Measurements from ENCODE around the gene SSR3.
"Not testable (repeated sequence)": the region's sequence is repeated elsewhere in the genome, so short reads cannot be mapped to it uniquely, and the experiment has no call there.

SSR3 gene

DNA sequence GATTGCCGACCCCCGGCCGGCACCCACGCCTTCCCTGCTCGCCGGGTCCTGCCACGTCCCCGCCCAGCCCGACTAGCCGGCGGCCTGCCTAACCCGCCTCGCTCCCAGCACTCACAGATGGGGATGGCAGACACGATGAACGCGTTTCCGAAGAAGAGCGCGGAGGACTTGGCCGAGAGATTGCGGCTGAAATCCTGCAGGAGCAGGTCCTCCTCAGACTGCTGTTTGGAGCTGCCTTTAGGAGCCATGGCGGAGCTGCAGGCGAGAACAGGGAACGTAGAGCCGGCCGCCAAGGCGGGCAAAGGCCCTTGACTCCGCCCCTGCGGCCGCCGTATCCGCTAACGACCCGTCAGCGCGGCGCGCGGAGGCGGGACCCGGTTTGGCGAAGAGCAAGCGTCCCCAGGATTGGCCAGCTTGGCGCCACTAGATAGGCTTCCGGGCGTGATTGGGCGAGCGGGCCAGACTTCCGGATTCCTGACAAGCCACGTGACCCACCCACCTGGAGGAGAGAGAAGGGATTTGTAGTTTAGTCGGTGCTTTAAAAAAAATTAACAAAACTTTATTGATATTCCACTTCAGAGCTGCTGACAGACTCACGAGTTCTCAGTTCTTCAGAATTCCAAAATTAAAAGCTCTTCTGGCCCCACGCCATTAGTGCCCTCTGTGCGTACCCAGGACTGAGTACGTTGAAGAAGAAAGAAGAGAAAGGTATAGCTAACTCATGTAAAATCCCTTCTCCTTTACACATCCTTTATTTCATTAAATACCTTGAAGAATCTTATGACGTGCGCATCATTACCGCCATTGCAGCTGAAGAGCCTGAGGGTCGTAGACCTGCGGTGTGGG is at the start of gene SSR3:
Gene SSR3, minus strand, starts transcription at position 276 of the 846 bp plus-strand sequence. Its CDS starts 28 bp downstream, at position 248.
- DNase-seq: peak; percentile 100

DNA sequence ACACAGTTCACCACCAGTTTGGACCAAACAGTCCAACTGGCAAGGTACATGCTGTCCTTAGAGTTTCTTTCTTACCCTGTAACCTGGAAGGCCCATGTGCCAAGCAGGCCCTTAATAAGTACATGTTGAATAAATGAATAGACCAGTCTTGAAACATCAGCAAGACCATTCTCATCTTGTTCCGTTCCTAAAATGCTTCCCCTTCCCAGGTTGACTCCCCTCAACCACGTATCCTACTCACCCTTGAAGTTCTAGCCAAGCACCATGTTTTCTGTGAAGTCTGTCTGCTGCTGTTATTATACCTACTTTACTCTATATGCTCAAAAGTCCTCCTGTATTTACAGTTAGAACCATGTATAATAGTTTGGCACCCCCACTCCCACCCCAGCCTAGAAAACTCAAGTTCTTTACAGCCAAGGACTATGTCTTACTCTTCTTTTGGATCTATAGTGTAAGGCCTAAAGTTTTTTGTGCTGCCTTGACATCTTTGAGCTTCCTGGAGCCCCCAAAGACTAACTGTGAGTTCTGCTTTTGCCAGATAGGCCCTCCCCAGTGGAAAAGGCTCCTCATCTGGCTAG is 49.2 kb upstream of the SSR3 start:
- DNase-seq: no peak

DNA sequence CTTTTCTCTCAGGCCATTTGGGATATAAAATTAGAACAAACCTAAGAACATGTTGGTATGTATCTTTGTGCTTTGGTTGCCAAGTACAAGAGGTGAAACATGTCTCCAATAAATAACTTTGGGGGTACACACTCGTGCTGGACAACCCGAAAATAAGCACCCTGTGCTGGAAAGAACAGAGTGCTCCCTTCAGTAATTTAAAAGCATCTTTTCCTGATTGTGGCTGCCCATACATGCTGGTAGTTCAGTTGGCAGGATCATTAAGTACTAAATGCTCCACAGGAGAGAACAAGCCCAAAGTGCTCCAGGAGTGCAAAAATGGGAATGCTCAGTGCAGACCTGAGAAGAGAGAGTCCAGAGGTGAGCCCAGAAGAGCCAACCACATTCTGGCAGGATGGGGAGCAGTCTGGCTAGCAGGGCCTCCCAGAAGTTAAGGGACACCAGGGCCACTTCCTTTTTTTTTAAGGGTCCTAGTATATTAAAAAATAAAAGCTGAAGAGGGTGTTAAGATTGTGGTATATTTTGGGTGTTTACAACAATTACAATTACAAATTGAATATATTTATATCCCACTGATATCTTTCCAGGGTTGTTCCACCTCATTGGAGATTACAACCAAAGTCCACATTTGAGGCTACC is 48.6 kb upstream of the SSR3 start:
- DNase-seq: no peak

DNA sequence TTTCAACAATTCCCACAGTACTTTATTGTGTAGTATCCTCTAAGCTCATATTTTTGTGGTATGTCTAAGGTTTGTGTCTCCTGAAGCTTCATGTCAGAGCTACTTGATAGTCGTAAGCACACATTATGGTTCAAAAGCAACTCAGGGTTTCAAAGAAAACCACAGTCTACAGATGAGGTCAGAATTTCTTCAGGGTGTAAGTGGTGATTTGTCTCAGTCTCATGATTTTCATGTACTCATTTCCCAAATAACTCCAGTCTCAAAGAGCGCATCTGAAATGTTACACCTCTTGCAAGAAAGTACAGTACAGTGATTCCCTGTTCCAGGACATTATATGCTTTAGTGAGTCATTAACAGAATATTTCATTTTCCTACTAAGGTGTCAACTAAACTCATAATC is 47.5 kb upstream of the SSR3 start:
- no peak for DNase-seq

DNA sequence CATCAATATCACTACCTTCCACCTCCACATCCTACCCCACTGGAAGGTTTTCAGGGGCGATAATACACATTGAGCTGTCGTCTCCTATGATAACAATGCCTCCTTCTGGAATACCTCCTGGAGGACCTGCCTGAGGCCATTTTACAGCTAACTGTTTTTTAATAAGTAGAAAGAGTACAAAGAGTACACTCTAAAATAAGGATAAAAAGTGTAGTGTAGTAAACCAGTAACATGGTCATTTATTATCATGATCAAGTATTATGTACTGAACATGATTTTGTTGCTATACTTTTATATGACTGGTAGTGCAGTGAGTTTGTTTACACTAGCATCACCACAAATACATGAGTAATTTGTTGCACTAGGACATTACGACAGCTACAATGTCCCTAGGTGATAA is 46.6 kb upstream of the SSR3 start:
- DNase-seq: no peak

DNA sequence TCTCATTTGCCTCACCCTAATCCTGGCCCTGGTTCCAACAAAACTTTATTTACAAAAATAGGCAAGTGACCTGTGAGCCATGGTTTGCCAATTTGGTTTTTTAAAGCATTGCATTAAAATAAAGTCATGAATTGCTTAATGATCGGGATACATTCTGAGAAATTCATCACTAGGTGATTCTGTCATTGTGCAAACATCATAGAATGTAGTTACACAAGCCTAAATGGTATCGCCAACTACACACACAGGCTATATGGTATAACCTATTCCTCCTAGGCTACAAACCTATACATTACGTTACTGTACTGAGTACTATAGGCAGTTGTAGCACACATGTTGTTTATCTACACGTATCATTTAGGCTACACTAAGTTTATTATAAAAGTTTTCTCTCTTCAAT is 45.9 kb upstream of the SSR3 start:
- no peak for DNase-seq

DNA sequence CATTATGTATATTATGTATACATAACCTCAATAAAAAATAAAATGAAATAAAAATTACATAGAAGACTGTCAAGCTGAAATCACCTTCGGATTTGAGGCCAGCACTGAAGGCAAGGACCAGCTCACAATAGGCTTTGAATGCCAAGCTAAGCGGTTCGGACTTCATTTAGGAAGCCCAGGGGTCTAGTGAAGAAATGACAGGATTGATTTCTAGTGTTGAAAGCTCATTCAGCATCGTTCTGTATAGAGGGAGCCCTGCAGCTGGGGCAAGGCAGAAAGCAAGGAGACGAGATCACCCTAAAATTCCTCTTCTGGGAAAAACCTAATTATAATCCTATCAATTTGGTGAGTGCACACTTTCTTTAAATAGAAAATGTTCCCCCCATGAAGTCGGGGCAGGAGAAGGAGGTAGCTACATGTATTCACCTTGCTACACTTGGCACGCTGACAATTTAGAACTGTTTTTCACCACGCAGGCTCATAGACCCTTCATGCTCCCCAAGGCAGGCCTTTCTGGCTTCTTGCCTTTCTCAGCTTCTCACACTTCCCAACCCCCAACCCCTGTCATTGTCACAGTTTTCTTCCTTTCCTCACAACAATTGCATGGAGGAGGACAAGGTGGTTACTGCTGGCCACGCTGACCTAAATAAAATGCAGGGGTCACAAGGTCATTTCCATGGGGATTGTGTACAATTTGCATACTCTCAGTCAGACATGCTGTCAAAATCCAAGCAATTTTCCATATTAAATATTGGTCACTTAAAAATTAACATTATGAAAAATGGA is 44.4 kb upstream of the SSR3 start:
- DNase-seq: no peak

DNA sequence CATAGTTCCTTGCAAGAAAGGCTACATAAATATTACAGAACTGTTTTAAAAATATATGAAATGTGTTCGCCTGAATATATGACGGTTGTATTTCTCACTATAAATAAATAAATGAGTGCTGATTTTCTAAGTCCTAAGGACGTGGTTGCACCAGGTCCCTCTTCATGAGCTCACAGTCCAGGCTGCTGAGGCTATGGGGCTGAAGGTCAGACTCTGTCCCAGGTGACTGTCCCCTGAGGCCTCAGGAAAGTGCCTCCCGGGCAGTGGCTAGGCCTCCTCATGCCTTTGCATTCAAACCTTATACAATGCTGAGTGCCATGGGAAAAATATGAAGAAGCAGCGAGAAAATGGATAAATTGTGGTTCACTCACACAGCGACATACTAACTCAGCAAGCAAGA is 43.5 kb upstream of the SSR3 start:
- DNase-seq: no peak

DNA sequence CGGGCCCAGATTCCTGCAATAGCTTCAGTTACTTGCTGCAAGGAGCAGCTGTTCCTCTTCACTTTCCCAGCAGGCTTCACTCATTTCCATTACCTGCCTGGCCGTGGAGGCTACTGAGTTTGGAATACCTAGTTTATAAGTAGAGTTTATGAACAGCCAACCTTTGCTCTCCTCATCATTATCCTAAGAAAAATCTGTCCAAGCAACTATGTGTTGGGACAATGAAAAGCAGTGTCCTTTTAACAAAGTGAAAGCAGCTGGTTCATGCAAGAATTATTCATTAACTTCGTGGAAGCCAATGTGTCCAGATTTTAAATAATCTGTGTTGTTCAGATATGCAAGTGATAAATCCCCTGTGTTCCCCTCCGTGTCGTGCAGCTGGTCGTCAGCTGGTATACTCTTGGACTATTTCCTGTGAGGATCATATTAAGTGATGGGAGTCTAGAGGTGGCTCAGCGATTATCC is 39.3 kb upstream of the SSR3 start:
- DNase-seq: no peak

DNA sequence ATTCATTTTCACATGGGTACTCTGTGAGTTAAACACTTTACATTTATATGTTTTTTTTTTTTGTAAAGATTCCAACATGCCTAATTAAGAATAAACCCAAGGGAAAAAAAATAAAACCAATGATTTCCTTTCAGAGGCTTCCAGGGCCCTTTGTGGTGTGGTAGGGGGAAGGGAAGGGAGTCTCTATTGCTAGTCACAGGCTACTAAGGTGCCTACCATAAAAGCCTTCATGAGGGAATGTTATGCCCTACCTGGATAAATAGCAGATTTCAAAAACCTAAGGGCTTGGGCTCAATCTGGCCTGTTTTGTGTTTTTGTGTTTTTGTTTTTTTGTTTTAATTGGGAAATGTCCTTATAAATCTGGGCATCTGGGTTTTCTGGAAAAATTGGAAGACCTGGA is 38.9 kb upstream of the SSR3 start:
- no peak for DNase-seq

DNA sequence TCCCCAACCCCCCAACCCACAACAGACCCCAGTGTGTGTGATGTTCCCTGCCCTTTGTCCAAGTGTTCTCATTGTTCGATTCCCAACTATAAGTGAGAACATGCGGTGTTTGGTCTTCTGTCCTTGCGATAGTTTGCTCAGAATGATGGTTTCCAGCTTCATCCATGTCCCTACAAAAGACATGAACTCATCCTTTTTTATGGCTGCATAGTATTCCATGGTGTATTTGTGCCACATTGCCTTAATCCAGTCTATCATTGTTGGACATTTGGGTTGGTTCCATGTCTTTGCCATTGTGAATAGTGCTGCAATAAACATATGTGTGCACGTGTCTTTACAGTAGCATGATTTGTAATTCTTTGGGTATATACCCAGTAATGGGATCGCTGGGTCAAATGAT is 34.9 kb upstream of the SSR3 start:
- DNase-seq: not testable (repeated sequence)

DNA sequence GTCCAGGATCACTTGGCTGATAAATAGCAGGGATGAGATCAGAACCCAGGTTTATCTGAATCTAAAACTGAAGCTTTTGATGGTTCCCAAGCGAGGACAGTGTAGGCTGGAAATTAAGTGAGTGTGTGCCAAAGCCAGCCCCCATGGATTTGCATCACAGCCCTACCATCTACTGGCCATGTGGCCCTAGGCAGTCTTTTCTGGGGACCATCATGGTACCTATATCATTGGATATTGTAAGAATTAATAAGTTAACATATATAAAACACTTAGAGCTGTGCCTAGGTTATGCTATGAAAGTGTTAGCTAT is 32.8 kb upstream of the SSR3 start:
- no peak for DNase-seq

DNA sequence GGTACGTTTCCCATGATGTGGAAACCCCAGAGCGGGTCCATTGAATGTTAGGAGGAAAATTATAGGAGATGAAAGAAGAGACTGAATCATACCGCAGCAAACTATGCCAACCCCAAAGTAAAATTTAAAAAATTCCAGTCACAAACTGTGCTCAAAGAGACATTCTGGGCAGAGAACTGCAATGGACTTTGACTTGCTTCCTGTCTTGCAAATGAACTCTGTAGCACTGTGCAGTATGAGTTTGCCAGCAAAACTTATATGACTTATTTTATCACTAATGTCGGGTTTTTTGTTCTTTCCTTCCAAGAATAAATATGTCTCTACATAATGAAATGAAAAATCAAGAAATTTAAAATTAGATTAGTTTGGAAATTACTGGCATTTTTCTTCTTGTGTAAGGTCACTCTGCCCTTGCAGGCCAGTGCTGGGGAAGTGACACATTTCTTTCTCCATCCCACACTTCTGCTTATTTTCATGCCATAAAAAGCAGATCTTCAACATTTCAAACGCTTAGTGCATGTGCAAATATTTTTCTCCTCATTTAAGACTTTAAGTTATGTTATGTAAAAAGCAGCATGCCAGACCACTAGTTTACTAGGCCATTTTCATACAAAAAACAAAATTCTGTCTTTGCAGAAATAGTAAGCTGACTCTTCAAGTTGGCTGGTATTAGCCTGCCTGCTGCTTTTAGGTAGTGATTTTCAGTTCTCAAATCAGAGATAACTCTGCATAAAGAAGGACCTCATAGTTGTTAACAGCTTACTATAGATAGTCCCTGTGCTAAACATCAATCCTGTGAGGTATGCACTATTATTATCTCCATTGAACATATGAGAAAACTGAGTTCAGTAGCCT is 32.2 kb upstream of the SSR3 start:
- DNase-seq: no peak

DNA sequence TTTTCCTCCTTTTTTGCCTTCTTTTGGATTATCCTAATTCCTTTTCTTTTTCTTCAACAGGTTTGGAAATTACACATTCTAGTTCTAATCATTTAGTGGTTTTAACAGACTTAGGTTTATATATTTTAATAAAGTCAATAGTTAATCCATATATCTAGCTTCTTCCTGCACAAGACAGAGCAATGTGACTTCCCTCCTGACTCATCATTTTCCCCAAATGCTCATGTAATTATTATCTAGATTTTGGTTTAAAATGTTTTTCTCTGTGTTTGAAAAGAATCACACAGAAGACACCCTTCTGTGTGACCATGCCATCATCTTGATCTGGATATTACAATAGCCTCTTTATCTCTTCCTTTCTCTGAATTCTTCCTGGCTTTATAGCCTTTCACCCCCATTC is 28.6 kb upstream of the SSR3 start:
- DNase-seq: no peak

DNA sequence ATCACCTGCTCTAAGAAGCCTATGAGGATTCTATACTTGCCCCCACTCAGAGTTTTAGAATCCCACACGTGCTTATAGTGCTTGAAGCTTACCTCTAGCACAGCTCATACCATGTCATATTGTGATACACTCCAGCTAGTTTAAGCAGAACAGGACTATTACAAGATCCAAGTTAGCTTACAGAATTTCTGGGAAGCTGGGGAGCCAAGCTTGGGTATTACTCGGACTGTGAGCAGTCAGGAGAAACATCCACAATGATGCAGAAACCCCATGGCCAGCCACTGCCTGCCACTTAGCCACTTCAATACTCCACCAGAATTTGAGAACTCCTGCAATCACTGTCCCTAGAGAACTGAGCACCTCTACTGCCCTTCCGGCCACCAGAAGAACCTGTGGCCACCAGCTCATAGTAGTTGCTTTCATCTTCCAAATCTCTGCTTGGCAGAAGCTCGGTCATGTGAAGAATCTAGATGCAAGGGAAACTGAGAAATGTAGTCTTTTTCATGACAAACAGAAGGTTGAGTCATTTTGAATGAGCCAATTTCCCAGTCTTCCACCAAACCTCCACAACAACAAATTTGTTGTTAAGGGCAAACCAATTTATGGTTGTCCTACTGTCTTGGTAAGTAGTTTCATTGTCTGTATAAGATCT is 27.7 kb upstream of the SSR3 start:
- no peak for DNase-seq

DNA sequence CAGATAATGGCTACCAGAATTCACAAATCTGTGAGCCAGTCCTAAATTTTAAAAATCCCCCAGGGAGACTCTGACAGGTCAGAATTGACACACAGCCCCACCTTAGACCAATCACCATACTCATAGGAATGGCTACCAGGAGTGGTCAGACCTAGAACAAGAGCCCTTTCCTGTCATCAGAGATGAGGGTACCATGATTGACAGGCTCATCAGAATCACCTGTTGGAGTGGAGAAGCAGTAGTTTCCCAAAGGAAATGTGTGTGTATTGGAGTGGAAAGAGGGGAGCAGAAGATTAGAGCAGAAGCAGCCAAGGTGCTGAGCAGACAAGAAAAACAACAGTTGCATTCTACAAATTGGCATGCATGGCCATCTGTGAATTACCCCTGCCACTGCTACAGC is 27.0 kb upstream of the SSR3 start:
- DNase-seq: no peak

DNA sequence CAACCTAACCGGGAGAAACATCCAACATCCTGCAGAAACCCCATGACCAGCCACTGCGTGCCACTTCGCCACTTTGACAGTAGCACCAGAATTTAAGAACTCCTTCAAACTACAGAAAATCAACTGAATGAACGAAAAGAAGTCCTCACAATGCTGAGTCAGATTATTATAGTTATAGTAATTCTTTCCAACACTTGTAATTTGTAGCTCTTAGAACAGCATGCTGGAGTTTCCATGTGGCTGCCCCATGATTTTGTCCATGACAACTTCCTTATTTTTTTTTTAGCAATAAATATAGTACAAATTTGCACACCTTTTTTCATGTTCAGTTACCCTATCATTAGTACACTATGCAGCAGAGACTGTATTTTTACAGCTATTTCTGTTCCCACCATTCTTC is 26.1 kb upstream of the SSR3 start:
- no peak for DNase-seq

DNA sequence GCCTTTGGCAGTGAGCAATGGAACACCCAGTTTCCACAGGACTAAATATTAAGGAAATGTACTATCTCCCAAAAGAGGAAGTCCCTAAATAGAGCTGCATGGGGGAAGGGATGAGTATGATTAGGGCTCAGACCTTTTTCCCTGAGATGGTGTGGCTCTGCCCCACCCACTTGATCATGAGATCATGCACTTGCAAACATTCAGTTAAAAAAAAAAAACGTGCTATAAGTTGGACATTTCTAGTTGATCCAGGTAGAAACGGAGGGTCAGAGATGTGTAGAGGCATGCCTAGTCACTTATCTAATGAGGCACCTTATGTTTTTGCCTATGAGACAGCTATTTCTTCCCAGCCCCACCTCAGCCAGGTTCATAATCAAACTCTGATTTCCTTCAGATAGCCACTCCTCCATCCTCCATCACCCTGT is 24.5 kb upstream of the SSR3 start:
- DNase-seq: no peak

DNA sequence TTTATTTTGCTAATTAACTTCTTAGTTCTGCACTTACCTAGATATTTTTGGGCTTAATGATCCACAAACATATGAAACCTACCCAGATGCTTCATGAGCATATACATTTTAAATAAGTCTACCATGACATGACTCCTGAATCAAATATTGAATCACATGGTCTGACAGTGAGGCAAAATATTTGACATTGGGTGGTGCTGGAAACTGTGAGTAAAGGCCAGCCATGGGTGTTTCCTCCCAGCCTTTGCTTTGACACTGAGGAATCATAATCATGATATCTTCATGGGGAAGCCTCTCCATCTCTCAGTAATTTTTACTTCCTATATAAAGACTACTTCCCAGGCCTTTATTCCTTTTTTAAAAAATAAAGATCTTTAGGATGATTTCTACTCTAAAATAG is 22.8 kb upstream of the SSR3 start:
- DNase-seq: no peak

DNA sequence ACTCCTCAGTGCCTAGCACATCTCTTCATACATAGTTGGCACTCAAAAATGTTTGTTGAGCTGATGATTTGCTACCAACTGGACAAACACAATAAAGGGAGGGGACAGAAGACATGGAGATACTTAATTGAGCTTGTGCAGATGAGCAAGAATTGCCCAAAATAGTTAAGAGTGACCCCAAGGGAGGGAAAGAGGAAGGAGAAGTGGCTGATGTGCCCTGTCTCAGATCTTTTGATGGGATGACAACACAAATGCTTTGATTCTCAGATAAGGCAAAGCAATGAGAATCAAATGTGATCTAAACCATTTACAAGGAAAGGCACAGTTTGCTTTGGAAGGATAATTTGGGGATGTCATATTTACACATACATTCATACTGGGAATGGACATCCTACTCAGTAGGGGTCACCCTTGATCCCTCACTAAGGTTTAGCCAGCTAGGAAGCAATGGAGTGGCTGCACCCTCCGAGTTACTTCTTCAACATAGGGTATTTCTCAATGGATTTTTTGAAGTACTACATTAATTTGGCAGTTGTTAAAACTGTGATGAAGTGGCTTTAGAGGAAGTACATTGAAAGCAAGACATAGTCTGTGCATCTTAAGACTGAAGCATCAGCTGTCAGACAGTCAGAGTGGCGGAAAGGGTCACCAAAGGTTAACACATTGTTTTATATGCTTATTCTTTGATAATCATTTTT is 21.9 kb upstream of the SSR3 start:
- DNase-seq: no peak

DNA sequence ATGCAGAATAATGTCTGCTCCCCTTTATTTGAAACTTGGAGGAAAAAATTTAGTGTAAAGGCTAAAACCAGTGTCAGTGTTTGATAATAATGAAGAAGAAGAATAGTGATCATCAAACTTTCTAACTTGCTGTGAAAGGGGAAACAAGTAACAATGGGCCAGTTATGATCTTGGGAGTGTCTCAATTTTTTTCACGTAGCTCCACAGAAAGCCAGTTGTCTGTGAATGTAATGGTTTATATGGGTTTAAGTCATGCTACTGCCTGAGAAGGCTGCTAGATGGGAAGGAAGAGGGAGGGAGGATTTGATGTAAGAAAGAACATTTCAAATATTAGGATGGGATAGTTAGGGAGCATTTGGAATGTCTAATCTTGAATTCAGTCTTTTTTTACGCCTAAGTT is 21.1 kb upstream of the SSR3 start:
- DNase-seq: no peak

All from NCI-H2107 (cell line).